Dendritic cell treated with granulocyte-macrophage colony-stimulating factor and Interleukin-4, amounts not matched to agents 40 ng/mL and 50 ng/mL, for 4 days (primary cell): Measurements from ENCODE around the gene LYRM2.

Source experiments
- H3K27ac Mint-ChIP-seq: one replicate; pipeline ENCODE4 v1.8.0; 2022; ENCODE audit warnings: mild to moderate bottlenecking, mixed read lengths
- H3K27me3 Mint-ChIP-seq: one replicate; pipeline ENCODE4 v1.8.0; 2022; ENCODE audit warnings: mild to moderate bottlenecking, mixed read lengths
- H3K36me3 Mint-ChIP-seq: one replicate; pipeline ENCODE4 v1.8.0; 2022; ENCODE audit warnings: low read depth, mixed read lengths
- H3K4me1 Mint-ChIP-seq: one replicate; pipeline ENCODE4 v1.8.0; 2022; ENCODE audit warnings: low read depth, mixed read lengths
- H3K4me3 Mint-ChIP-seq: one replicate; pipeline ENCODE4 v1.8.0; 2022; ENCODE audit warnings: mild to moderate bottlenecking, moderate library complexity, mixed read lengths
- H3K9me3 Mint-ChIP-seq: one replicate; pipeline ENCODE4 v1.8.0; 2022; ENCODE audit warnings: mixed read lengths
- intact Hi-C: fragments of 100-400 bp; cut with micrococcal nuclease; formaldehyde crosslinking; loops from one replicate; pipeline ENCODE4 v1.15.0; 2022

The LYRM2 gene

DNA sequence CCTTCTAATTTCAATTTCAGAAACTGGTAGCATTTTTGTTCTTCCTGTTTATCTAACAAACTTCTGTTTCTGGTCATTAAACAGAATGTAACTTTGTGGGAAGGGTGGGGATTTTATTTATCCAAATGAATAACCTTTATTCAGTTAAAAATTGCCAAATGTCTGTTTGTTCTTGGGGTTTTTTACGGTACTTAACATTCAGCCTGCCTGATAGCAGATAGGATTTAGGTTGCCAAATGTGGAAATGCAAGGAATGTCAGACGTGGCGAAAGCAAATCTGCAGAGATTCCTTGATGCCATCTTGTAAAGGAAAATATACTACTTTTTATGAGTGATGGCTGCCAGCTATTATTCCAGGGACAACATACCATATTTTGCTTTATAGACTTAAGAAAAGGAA, 95.7 kb downstream of the LYRM2 start:
- Mint-ChIP-seq H3K27me3 (no peaks in the 10 kb centered on the region), H3K36me3 (no peaks in the 10 kb centered on the region), H3K4me3 (no peak overlapping the region), H3K4me1 (no peaks in the 10 kb centered on the region), H3K9me3 (no peaks in the 10 kb centered on the region), H3K27ac (no peak overlapping the region)
- intact Hi-C loops, result no loop called here

DNA sequence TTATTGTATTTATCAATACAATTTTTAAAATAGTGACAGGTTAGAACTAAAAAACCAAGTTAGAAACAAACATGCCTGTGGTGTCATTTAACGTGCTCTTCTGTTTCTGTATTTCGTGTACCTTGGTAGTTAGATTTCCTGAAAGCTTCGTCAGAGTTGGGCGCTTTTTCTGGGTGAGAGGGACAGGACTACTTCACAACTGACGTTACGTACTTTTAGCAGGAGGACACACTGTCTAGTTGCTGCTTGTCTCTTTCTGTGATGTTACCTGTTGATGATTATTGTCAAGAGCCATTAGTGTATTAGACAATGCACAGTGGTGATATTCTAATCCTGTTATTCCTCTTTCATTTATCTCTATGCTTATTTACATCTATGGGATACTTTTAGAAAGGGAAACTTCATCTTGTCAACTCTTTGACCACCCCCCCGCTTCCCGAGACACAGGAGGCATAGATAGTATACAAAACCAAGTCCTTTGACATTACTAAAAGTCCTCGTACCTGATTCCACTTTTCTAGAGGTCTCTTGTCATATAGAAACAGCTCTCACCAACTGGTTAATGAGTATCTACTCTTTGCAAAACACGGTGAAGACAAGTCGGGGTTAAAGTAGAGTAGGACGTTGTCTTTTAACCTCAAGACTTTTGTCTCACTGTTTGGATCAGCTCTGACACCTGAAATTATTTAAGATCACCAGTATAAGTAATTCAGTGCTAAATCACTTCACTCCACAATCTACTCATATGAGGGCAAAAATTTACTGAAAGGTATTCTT, 96.3 kb downstream of the LYRM2 start:
- H3K4me3 Mint-ChIP-seq, result no peak overlapping the region
- no peak overlapping the region for H3K27ac Mint-ChIP-seq
- no peaks in the 10 kb centered on the region for H3K4me1 Mint-ChIP-seq
- no peaks in the 10 kb centered on the region for H3K9me3 Mint-ChIP-seq
- no peaks in the 10 kb centered on the region for H3K27me3 Mint-ChIP-seq
- intact Hi-C loops, result no loop called here
- no peaks in the 10 kb centered on the region for H3K36me3 Mint-ChIP-seq

- Mint-ChIP-seq H3K27ac (no peak overlapping the region), H3K27me3 (no peaks in the 10 kb centered on the region), H3K4me3 (no peak overlapping the region), H3K4me1 (no peaks in the 10 kb centered on the region), H3K36me3 (no peaks in the 10 kb centered on the region), H3K9me3 (no peaks in the 10 kb centered on the region)
- intact Hi-C loops, result no loop called here
Measured at GRCh38 chr6:89539779-89540178, 98.8 kb downstream of the LYRM2 start.

DNA sequence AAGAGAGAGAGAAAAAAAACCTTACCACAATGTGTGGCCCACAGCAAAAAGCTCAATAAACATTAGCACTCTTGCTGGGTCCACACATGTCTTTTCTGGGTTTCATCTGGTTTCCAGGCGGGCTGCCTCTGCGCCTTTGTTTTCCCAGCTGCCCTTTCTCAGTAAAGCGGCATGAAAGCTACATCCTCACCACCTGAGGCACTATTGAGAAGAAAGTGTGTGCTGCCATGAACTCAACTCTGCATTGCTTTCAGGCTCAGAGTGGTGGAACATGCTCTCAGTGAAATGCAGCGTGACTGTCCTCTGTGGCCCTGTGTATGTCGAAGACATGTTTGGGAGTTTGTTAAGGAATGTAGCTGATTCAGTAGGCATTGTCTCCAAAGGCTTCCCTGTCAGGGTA, 102.3 kb downstream of the LYRM2 start:
- H3K4me3 Mint-ChIP-seq, result no peak overlapping the region
- H3K9me3 Mint-ChIP-seq, result no peaks in the 10 kb centered on the region
- intact Hi-C loops, result no loop called here
- no peak overlapping the region for H3K27ac Mint-ChIP-seq
- H3K4me1 Mint-ChIP-seq, result no peaks in the 10 kb centered on the region
- no peaks in the 10 kb centered on the region for H3K27me3 Mint-ChIP-seq
- H3K36me3 Mint-ChIP-seq, result no peaks in the 10 kb centered on the region

DNA sequence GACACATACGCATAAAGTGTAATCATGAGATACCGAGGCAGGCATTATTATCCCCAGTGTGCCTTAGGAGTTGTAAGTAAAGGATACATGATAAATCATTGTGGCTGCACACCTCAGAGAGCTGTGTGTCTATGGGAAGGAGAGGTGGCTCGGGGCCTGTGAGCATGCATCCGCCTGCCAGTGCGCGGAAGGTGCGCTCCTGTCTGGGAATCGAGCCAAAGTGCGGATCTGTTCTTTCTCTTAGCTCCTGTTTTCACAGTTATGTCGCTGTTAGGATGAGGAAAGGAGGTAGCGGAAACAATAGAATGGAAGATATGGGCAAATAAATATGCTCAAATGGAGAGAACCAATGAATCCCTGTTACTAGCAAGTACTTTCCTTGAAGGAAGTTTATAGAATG, 107.6 kb downstream of the LYRM2 start:
- H3K9me3 Mint-ChIP-seq, result no peaks in the 10 kb centered on the region
- intact Hi-C loops, result no loop called here

GRCh38 chr6:89528866-89529265, 109.7 kb downstream of the LYRM2 start:
- intact Hi-C loops, result no loop called here
- Mint-ChIP-seq H3K4me1 (no peaks in the 10 kb centered on the region), H3K27ac (no peak overlapping the region), H3K27me3 (no peaks in the 10 kb centered on the region), H3K4me3 (no peak overlapping the region), H3K36me3 (no peaks in the 10 kb centered on the region), H3K9me3 (no peaks in the 10 kb centered on the region)

More for the DNA sequence above, 107.6 kb downstream of the LYRM2 start:
- no peaks in the 10 kb centered on the region for H3K27me3 Mint-ChIP-seq
- no peak overlapping the region for H3K4me3 Mint-ChIP-seq
- H3K36me3 Mint-ChIP-seq, result no peaks in the 10 kb centered on the region
- H3K4me1 Mint-ChIP-seq, result no peaks in the 10 kb centered on the region
- no peak overlapping the region for H3K27ac Mint-ChIP-seq

DNA sequence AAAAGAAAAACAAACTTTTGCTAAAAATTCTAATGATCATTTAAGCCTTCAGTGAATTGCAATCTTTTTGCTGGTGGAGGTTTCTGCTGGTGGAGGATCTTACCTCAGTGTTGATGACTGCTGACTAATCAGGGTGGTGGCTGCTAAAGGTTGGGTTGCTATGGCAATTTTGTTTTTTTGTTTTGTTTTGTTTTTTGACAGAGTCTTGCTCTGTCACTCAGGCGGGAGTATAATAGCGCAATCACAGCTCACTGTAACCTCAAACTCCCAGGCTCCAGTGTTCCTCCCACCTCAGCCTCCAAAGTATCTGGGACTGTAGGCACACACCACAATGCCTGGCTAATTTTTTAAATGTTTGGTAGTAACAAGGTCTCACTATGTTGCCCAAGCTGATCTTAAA, 110.9 kb downstream of the LYRM2 start:
- no peaks in the 10 kb centered on the region for H3K4me1 Mint-ChIP-seq
- no peak overlapping the region for H3K27ac Mint-ChIP-seq
- no peaks in the 10 kb centered on the region for H3K27me3 Mint-ChIP-seq
- intact Hi-C loops, result no loop called here
- H3K9me3 Mint-ChIP-seq, result no peaks in the 10 kb centered on the region
- no peaks in the 10 kb centered on the region for H3K36me3 Mint-ChIP-seq
- H3K4me3 Mint-ChIP-seq, result no peak overlapping the region

DNA sequence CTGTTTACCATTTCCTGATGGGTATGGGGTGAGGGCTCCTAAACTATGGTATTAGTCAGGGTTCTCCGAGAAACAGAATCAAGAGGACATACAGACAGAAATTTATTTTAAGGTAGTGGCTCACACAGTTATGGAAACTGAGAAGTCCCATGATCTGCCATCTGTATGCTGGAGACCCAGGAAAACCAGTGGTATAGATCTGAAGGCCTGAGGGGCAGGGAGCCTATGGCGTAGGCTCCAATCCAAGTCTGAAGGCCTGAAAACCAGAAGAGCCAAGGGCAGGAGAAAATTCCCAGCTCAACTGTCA, 112.0 kb downstream of the LYRM2 start:
- Mint-ChIP-seq H3K27ac (no peak overlapping the region), H3K4me3 (no peak overlapping the region), H3K9me3 (no peaks in the 10 kb centered on the region), H3K4me1 (no peaks in the 10 kb centered on the region), H3K27me3 (no peaks in the 10 kb centered on the region), H3K36me3 (no peaks in the 10 kb centered on the region)
- intact Hi-C loops, result no loop called here

GRCh38 chr6:89525786-89526562, 112.6 kb downstream of the LYRM2 start:
- H3K27me3 Mint-ChIP-seq, result no peaks in the 10 kb centered on the region
- H3K9me3 Mint-ChIP-seq, result no peaks in the 10 kb centered on the region
- no peak overlapping the region for H3K27ac Mint-ChIP-seq
- no peak overlapping the region for H3K4me3 Mint-ChIP-seq
- no peaks in the 10 kb centered on the region for H3K36me3 Mint-ChIP-seq
- no peaks in the 10 kb centered on the region for H3K4me1 Mint-ChIP-seq
- intact Hi-C loops, result no loop called here

DNA sequence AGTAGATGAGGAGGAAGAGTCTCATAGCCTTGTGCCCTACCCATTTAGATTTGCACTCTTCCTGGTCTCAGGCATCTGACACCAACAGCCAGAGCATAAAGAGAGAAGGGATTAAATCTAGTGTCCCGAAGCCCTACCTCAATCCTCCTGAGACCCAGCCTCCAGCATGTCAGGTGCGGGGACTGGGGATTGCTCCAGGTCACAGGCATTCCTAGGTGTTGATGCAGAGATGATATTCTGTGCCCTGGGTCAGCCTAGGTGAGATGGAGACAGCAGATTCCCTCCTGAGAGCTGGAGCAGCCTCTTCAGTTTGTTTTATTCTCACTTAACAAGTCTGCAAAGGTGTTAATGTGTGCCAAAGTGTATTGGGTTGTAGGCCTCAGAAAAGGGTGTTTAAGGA, 115.8 kb downstream of the LYRM2 start:
- Mint-ChIP-seq H3K36me3 (no peaks in the 10 kb centered on the region), H3K27ac (no peak overlapping the region), H3K4me1 (no peaks in the 10 kb centered on the region), H3K27me3 (no peaks in the 10 kb centered on the region), H3K9me3 (no peaks in the 10 kb centered on the region), H3K4me3 (no peak overlapping the region)
- intact Hi-C loops, result no loop called here

- H3K4me3 Mint-ChIP-seq, result no peak overlapping the region
- intact Hi-C loops, result no loop called here
- H3K36me3 Mint-ChIP-seq, result no peaks in the 10 kb centered on the region
- no peaks in the 10 kb centered on the region for H3K9me3 Mint-ChIP-seq
- no peak overlapping the region for H3K27ac Mint-ChIP-seq
- no peaks in the 10 kb centered on the region for H3K4me1 Mint-ChIP-seq
- H3K27me3 Mint-ChIP-seq, result no peaks in the 10 kb centered on the region
Measured at GRCh38 chr6:89520736-89521135, 117.8 kb downstream of the LYRM2 start.

- Mint-ChIP-seq H3K4me3 (no peak overlapping the region), H3K36me3 (no peaks in the 10 kb centered on the region), H3K9me3 (no peaks in the 10 kb centered on the region), H3K27me3 (no peaks in the 10 kb centered on the region), H3K27ac (no peak overlapping the region), H3K4me1 (no peaks in the 10 kb centered on the region)
- intact Hi-C loops, result no loop called here
Measured at GRCh38 chr6:89518352-89519055, 120.0 kb downstream of the LYRM2 start.
